Stimulated activated naive CD4-positive, alpha-beta T cell (primary cell): ENCODE results near the gene FOXC1.

ENCODE experiments used
- DNase-seq, 6 experiments: peaks; one replicate each; lab custom pipeline; 2025; lab: John Stamatoyannopoulos, UW

FOXC1 gene

DNA sequence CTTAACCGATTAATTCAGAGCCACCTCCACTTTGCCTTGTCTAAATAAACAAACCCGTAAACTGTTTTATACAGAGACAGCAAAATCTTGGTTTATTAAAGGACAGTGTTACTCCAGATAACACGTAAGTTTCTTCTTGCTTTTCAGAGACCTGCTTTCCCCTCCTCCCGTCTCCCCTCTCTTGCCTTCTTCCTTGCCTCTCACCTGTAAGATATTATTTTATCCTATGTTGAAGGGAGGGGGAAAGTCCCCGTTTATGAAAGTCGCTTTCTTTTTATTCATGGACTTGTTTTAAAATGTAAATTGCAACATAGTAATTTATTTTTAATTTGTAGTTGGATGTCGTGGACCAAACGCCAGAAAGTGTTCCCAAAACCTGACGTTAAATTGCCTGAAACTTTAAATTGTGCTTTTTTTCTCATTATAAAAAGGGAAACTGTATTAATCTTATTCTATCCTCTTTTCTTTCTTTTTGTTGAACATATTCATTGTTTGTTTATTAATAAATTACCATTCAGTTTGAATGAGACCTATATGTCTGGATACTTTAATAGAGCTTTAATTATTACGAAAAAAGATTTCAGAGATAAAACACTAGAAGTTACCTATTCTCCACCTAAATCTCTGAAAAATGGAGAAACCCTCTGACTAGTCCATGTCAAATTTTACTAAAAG is 2.7 kb downstream of the FOXC1 start:
- DNase-seq, result no peak

DNA sequence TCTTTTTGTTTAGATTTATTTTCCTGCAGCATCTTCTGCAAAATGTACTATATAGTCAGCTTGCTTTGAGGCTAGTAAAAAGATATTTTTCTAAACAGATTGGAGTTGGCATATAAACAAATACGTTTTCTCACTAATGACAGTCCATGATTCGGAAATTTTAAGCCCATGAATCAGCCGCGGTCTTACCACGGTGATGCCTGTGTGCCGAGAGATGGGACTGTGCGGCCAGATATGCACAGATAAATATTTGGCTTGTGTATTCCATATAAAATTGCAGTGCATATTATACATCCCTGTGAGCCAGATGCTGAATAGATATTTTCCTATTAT is 3.2 kb downstream of the FOXC1 start:
- DNase-seq, result no peak

DNA sequence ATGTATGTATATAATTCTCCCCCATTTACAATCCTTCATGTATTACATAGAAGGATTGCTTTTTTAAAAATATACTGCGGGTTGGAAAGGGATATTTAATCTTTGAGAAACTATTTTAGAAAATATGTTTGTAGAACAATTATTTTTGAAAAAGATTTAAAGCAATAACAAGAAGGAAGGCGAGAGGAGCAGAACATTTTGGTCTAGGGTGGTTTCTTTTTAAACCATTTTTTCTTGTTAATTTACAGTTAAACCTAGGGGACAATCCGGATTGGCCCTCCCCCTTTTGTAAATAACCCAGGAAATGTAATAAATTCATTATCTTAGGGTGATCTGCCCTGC is 3.6 kb downstream of the FOXC1 start:
- DNase-seq, result no peak

DNA sequence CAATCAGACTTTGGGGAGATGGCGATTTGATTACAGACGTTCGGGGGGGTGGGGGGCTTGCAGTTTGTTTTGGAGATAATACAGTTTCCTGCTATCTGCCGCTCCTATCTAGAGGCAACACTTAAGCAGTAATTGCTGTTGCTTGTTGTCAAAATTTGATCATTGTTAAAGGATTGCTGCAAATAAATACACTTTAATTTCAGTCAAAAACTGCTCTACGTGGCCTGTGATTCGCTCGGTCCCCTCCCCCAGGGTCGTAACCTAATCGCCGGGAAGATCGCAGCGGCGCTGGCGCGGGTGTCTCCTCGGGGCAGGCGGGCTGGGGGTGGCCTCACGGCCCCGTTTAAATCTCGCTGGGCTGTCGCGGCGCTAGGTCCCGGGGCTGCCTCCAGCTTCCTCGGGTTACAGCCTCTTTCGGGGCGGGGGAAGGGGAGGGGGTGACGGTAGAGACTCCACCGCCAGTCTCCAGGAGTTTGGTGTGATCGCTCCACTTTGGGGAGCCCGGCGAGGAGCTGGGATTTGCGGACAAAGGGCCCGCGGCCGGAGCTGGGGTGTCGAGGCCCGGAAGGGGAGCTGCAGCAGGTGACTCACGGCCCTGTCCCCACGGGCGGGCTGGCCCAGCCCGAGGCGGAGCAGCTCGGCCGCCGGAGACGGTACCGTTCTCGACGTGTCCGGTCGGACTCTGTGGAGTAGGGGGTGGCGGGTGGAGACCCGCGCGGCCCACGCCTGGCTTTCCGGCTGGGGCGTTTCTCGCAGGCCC is 4.2 kb downstream of the FOXC1 start:
- DNase-seq, result peak in 1 of 6 experiments; percentile 30

DNA sequence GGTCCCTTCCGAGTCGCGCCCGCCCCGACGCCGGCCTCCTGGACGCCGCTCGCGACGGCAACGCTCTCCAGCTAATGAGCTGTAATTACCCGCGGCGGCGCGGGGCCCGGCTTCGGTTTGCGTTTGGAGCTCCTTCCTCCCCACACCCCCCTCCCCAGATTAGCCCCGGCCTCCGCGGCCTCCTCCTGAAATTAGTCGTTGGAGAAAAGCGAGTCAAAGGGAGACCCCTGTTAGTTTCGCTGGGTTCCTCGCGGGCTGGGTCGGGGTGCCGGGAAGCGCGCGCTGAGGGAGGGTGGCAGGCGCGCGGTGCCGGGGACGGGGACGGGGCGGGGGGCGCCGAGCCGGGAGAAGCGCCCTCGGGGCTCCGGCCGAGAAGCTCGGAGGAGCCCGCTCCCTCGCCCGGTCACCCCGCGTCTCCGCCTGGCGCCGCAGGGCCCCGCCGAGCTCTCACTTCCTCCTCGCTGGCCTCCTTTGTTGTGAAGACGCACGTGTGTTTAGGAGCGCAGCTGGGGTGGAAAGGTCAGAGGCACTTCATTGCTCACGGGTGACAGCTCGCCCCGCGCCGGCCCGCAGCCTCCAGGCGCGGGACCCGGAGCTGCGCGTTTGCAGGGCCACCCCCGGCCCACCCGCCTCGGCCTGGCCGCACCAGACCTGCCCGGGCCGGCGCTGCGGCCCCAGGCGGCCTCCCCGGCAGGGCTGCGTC is 4.9 kb downstream of the FOXC1 start:
- peak in 1 of 6 experiments; percentile 10 for DNase-seq

DNA sequence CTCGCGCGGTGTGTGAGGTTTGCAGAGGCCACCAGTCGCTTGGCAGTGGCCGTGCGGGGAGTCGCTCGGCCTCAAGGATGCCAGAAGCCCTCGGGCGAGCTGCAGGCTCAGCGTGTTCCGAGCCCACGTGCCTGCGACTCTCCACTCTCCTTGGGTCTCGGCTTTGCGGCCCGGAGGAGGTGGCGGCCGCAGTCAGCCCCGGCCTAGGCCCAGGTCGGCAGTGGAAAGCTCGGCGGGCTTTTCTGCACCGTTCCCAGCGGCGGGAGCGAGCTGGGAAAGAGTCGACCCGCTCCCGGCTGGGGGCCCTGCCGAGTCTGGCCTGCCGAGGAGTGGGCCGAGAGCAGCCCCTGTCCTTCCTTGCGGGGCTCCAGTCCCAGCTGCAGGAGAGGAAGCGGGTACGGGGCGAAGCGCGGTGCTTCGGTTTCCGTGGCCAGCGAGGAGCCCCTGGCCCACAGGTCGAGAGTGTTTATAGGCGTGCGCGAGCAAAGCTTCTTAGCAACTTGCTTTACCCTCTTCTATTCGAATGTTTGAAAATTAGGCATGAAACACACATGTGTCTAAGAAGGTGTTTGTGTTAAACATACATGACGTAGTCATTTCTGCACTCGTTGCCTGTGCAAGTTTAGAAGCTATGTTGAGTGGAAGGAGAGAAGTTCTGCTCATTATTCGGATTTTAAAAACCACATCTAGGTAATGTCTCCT is 5.6 kb downstream of the FOXC1 start:
- DNase-seq, result no peak

DNA sequence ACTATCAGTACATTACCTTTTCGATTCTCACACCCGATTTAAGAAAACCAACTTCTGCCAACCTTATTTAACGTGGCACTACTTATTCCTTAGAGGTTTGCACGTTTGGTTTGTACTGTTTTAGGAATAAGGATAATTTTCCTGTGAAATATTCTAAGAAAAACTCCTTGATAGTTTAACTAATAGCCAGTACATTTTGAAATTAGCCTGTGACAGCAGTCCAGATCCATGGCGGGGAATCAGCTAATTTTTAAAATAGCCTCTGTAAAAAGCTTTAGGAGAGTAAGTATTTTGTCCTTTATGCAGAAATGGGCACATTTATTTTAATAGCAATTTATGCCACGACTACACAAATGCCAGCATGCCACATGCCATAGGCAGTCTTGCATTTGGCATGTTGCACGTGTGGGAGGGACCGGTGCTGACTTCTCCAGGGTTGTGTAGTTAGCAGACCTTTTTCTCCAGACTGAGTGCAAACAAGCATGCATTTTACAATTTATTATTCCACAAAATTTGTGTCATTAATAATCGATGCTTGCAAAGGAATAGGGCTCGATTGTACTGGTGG is 6.2 kb downstream of the FOXC1 start:
- DNase-seq, result no peak

DNA sequence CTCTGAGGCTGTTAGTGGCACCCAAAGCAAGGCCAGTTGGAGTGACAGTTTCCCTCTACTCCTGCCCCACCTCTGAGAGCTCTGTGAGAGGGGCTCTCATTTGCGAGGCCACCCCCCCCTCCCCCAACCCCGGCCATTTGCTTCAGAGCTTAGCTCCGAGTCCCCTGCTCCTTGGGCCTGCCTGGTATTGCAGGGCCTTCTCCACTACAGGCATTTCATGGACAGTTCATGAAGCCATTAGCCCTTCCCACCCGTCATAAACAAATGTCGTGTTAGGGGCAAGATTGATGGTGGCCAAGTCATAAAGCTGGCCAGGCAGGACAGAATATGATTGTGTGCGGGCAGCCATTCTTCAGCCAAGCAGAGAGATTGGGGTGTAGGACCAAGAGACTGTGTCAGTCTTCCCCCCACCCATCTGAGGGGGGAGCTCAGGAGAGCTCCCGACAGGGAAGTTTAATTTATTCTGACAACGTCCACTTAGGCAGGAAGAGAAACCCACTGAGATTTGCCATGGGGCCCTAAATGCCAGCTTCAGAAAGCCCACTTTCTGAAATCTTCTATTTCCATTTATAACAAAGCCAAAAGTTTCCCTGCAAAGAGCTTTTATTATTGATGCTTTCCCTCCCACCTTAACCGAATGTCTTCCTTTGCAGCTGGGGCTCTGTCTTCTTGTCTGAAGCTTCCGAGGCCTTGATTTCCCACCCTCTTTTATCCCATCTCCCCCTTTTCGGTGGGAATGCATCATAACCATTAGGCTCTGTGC is 7.2 kb downstream of the FOXC1 start:
- DNase-seq, result no peak

DNA sequence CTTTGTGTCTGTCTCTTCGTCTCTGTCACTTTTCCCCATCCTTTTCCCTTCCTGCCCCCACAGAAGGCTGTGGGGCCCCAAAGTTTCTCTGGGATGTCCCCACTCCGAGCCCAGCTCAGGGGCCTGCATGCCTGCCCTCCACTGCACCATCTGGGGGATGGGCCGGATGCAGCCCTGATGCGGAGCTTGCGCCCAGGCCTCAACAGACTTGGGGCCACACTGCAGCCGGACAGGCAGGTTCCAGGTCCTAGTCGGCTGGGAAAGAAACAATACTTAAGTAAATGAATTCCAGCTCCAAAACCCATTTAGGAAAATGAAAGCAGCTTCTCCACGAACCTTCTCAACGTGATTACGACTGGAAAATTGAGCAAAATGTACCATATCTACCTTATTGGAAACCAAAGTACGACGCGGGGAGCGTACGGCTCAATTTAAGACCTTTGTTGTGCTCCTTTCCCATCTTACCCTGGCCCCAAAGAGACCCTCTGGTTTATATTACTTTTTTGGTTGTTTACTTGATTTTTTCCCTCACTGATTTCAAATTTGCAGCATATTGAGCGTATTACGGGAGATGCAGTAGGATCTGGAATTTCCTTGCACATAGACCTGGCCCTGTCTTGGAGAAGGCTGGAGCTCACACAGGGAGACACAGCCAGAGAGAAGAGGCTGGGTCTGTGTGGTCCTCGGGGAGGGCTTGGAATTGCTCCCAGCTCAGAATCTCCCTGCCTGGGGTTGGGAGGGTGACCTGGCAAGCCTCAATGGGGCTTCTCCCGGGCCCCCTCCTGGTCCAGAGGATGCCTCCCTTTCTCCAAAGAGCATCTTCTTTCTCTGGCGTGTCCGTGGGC is 8.0 kb downstream of the FOXC1 start:
- no peak for DNase-seq

DNA sequence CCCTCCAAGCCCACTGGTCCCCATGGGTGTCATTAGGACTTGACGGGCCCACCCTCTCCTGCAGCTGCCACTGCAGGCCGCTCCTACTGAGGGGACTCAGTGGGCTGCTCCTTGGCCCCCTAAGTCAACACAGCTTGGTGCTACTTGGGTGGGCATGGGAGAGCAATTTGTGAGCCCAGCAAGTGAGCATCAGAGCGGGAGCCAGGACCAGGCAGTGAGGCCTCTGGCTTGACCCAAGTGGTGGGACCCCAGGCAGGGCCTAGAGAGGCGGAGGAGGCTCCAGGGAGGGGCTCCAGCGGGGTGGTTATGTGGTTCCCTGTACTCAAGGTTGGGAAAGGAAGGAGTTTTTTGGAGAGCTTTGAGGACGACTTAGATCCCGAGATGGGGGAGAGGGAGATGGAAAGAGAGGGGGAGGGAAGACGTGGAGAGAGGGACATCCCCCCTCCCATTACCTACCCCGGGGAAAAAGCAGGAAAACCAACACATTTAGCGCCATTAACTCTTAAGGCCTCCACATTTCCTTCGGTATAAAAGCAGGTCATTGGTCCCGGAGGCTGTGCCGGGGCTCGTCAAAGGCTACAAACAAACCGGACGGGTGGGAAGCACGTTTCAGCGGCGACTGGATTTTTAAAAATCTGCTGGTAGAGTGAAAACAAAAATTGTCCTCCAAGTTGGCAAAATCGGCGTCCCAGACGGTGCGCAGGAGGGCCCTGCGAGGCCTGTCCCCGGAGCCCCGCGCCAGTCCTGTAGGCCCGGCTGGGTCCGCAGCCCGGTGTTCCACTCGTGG is 8.8 kb downstream of the FOXC1 start:
- no peak for DNase-seq

DNA sequence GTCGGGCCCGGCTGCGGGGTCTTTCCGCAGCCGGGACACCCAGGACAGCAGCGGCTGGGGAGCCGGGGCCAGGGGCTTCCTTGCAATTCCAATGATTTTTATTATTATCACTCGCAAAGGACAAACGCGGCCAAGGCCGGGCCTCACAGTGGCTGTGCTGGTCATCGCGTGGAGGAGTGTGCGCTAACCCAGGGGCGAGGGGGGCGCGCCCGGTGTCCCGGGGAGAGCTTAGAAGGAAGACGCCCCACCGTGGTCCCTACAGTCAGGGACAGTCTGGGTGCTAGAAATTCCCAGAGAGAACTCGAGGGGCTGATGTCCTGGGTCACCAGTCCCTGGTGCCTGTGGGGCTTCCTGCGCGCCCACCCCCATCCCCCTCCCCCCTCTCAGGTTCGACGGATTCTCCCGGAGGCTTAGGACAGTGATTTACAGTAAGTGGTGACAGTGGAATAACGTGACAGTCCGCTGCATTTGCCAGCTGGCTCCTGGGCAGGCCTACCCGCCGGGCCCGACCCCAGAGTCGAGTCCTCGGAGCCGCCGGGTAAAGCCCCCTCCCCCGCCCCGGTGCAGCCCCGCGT is 9.5 kb downstream of the FOXC1 start:
- no peak for DNase-seq

DNA sequence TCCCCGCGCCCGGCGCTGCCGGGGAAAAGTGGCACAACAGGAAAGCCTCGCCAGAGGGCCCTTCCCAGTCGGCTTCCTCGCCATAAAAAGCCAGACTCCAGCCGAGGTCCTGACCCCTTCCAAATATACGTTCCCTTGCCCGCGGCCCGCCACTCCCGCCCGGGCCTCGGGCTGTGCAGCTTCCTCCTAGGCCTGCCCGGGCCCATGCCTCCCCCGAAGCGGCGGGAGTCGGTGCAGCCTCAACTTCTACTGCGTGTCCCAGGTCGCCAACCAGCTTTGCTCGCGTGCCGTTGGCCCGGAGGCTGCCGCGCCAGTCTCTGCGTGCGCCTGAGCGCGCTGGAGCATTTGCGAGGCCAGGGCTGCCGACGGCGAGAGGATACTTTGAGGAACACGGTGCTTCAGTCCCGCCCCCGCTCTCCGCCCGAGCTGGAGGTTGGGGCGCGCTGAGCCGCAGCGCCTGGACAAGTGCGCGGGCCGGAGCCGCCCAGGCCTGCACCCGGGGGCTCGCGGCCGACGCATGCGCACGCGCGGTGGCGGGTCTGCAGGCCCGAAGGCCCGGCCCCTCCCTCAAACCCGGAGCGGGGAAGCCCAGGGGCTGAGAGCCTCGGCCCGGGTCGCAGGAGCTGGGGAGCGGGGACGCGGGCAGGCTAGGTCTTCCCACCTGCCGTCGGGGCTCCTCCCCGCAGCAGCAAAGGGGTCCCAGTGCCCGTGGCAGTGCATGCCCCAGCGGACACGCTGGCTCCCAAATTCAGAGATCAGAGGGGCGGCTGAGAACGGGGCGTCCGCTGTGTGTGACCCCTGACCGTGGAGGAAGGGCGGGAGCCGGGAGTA is 10.2 kb downstream of the FOXC1 start:
- no peak for DNase-seq

DNA sequence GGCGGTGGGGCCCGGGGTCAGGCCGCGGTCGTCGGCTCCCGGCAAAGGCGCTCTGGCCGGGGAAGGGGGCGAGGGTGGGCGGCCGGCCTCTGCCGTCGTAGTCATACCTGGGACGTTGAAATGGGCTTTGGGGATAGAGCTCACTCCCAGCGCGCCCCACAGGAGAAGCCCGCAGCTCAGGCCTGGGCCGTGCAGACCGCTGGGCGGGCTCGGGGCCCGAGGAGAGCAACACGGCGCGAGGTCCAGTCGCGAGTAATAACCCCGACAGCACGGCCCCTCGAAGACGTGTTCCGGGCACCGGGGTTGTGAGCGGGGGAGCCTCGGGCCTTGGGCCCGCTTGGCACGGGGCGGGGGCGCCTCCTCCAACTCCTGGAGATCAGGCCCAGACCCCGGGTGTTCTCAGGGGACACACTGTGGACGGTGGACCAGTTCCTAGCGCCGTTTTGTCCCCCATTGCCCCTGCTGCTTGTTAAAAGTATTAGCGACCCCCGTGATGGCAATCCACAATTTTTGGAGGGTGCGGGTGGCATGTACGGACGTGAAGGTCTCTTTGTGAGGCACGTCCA is 10.9 kb downstream of the FOXC1 start:
- no peak for DNase-seq

DNA sequence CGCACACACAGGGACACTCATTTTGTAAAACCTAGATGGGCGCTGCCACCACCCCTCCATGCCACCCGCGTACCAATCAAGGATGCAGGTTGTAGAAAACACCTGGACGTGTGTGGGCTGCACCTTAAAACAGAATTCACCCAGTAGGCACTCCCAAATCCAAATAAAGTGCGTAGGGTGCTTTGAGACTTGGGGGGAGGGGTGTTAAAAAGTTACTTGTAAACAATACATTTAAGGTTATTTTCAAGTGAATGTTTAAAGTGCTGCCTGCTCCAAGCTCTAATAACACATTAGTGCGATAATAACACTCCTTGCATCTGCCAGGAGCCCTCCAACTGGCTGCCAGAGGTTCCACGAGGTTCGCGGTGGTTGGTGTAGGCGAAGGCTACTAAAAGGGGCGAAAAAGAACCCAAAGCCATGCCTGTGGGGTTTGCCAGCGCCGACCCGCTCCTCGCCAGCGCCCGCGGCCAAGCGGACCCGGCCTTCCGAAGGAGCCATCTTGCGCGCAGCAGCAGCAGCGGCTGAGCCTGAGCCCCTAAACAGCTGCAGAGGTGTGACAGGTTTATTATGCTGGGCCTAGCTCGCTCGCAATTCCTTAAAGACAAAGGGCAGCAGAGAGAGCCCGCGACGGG is 11.5 kb downstream of the FOXC1 start:
- no peak for DNase-seq

DNA sequence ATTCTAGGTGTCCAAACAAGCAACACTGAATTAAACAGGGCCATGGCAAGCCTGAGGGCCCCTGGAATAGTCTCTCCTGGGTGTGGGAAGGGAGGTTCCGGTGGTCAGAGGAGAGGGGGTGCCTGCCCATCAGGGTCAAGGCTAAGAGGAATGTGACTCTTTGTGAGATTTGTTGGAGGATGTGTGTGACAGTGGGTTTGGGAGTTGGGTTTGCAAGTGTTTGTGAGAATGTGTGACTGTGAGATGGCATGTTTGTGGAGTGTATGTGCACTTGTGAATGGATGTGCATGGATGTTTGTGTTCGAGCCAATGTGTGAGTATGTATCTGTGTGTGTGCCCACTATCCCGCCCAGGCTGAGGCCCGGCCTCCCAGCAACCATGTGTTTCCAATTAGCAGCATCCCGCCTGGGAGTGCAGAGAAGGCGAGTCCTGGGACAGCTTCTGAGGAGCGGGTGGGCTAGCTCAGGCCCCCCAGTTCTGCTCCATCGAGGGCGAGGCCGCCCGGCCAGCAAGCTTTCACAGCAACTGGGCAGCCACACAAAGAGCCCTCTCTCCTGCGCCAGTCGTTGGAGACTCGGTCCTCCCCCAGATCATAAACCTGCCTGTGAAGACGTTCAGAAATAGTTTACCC is 12.6 kb downstream of the FOXC1 start:
- no peak for DNase-seq

DNA sequence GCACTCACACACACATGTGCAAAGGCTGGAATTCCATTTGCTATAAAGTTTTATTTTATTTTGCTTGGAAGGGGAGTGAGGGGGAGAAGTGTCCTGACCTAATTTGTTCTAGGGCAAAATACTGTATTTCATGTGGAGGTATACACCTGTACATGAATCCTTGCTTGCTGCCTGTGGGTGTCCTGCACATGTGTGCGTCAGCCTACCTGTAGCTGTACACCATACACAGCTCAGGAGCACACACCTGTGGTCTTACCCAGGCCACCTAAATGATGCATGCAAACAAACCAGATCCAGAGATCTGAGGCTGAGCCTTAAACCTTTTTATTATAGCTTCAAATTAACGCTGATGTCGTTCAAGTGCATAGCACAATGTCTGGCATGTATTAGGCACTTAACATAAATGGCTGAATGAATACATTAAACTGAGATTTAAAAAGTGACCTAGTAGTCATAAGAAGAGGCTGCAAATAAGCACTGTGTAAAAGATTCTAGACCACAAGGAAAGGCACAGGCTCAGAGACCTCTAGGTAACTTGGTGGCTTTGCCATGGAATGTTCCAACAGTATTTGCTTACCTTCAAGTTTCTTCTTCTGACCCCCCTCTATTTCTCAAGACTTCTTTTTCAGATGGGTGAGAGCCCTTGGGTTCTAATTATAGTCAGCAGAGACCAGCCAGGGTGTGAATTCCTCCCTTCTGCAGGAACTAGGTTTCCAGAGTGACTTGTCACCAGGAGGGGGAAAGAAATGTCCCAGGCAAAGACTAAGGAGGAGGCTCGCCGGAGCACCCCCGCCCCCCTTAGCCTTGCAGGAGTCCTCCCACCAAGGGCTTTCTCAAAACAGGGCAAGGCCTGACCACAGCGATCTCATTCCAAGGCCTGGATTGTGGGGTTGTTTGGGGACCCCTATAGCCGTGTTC is 13.4 kb downstream of the FOXC1 start:
- no peak for DNase-seq

DNA sequence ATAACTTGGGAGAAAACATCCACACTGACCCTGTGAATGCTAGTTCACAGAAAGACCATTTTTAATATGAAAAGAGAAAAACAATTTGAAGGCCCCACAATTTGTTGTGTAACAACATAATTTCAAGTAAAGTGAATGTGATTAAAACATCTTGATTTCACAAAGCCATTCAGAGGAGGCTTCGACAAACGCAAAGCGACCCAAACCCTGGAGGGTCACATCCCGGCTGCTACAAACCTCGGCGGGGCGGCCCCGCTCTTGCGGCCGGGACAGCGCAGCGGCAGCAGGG is 14.0 kb downstream of the FOXC1 start:
- DNase-seq, result no peak
